Right lobe of liver (tissue), 6 donors: ENCODE results near the gene NTMT2. TPM values are rescaled to one million over a fixed set of nuclear protein-coding genes. Genes with fewer than 3 reads are reported as not detected.
A peak's percentile ranks its signal among the peaks of the same experiment; 100 is the strongest.

Source experiments
- ATAC-seq, 4 donors: fragments of 200-7000 bp; cut with Tn5 transposase; one replicate each; pipeline ENCODE4 v1.9.1; 2020; ENCODE audit warnings: mild to moderate bottlenecking in 4 of 4, moderate library complexity in 4 of 4
- DNase-seq, 3 donors: peaks; one replicate each; pipeline ENCODE4 v3.0.0-alpha.2; 2020
- H3K27ac ChIP-seq, 3 donors: fragments of 200-600 bp; one replicate each; pipeline ENCODE4 v1.8.0; 2022
- H3K27me3 ChIP-seq, 2 donors: fragments of 200-600 bp; one replicate each; pipeline ENCODE4 v1.8.0; 2022
- H3K36me3 ChIP-seq, 4 donors: fragments of 200-600 bp; sonication (generic) in 1 of 4; one replicate each; pipeline versions ENCODE4 v1.5.1 to v1.8.0; 2017 to 2022; ENCODE audit warnings: control low read depth in 1 of 4
- H3K4me1 ChIP-seq, 4 donors: fragments of 200-600 bp; sonication (generic) in 1 of 4; one replicate each; pipeline versions ENCODE4 v1.5.1 to v1.8.0; 2017 to 2022; ENCODE audit warnings: control low read depth in 1 of 4
- H3K4me3 ChIP-seq, 3 donors: fragments of 200-600 bp; one replicate each; pipeline ENCODE4 v1.8.0; 2022
- H3K9me3 ChIP-seq, 4 donors: fragments of 200-600 bp; sonication (generic) in 1 of 4; one replicate each; pipeline versions ENCODE4 v1.5.1 to v1.8.0; 2017 to 2022; ENCODE audit warnings: control low read depth in 1 of 4
- POLR2A ChIP-seq: fragments of 450-650 bp; IDR thresholded peaks from one replicate; pipeline ENCODE4 v1.6.1; 2017; ENCODE audit warnings: antibody characterized with exemption, mild to moderate bottlenecking
- WGBS: methylation state at CpG from one replicate; pipeline ENCODE4 v1.1.6; 2018; ENCODE audit warnings: low coverage, low lambda C conversion rate; ENCODE audit not compliant: insufficient coverage; ENCODE audit errors: missing lambda C conversion rate; 5-methylcytosine and 5-hydroxymethylcytosine counted together
- intact Hi-C, 2 donors: fragments of 100-400 bp; cut with DNase I; formaldehyde crosslinking; loops; one replicate each; pipeline versions ENCODE4 v1.11.2 to v1.14.1; 2022
- total RNA-seq, 6 experiments: library from RNA; depleted of rRNA in 2 of 6; stranded (reverse); fragments of >200 nt in 2 of 6; fragmentation: NEBNext Ultra II Directional in 3 of 6; extraction: Animal tissue kit (Norgen Biotek cat#: 25700) in 3 of 6; gene quantifications; one replicate each; pipeline versions ENCODE4 v1.1.0 to v1.2.4, GENCODE V29; 2016 to 2023
- TF ChIP-seq, protein P1 (sequence below), 4 donors: fragments of 200-600 bp in 3 of 4; fragments of 450-650 bp in 1 of 4; IDR thresholded peaks; one replicate each; pipeline versions ENCODE4 v1.5.1 to v1.8.0; 2016 to 2022; ENCODE audit warnings: antibody characterized with exemption in 4 of 4, mild to moderate bottlenecking in 2 of 4
- donor health status: DM: no; HTN: yes; CAD: no.
- donor health status: DM: no; HTN: no; CAD: no.
- donor health status: DM: no; HTN: no; CAD: no.
- donor health status: DM: no; HTN: yes; CAD: no.
- donor health status: DM: no; HTN: yes; CAD: no.

The NTMT2 gene
- total RNA-seq, 6 experiments from 2014 or later, result not detected

DNA sequence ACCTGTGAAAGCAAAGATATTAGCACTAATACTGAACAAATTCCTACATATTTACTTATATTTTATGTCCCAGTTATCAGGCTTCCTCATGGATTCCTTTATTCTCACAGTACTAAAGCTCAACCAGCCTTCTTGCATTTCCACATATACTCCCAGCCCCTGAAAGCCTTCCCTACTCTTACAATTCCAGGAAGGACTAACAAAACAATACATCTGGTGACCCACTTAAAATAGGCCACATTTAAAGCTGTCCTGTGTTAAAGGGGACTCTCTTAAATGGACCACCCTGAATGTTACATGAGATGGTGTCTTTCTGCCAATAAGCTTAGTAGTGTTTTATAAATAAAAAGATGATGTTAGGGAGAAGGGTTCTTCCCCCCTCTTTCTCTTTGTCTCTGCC is 54.4 kb downstream of the NTMT2 start:
- no peak for ATAC-seq
- intact Hi-C loops, result no loop called here

DNA sequence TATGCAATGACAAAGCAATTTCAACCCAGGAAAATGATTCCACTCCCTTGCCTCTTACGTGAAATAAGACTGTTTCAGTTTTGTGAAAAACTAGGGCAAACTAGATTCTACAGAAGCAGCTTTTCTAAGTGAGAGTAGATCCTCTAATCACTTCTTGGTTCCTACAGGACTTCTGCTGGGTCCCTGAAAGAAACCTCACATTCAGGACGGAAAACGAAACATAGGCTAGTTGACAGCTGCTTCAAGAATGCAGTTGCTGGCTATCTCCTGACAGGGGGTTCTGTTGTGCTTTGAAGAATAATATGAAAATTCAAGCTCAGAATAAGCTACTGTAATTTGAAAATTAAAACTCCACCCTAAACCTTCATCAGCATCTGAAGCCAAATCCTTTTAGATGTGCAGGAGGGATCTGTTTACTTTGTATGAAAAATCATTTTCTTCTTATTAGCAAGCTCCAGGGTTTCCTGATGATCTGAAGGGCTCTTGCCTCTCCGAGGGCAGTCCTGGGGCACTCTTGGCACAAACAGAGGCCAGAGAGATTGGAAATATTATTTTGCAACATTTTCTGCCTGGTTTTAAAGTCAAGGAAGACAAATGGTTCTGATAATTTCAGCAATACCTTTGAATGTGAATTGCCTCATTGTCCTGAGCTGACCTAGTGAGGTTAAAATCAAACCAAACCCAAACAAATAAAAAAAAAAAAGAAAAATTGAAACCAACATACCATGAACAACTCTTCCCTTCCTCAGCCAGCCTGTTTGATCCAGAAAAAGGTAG is 55.0 kb downstream of the NTMT2 start:
- Histone ChIP-seq H3K27ac (no peak overlapping the region), H3K4me3 (no peak overlapping the region), H3K9me3 (no peaks in the 10 kb centered on the region), H3K4me1 (peaks cover 0 to 9% (median 0%) of the 10 kb centered on the region in 4 donors), H3K36me3 (no peaks in the 10 kb centered on the region), H3K27me3 (no peaks in the 10 kb centered on the region)
- WGBS, result 42% methylated on average over 4 of the region's 4 CpGs
- peak in 2 of 4 donors; percentile 52 to 60 for ATAC-seq
- TF ChIP-seq, protein P1, sequence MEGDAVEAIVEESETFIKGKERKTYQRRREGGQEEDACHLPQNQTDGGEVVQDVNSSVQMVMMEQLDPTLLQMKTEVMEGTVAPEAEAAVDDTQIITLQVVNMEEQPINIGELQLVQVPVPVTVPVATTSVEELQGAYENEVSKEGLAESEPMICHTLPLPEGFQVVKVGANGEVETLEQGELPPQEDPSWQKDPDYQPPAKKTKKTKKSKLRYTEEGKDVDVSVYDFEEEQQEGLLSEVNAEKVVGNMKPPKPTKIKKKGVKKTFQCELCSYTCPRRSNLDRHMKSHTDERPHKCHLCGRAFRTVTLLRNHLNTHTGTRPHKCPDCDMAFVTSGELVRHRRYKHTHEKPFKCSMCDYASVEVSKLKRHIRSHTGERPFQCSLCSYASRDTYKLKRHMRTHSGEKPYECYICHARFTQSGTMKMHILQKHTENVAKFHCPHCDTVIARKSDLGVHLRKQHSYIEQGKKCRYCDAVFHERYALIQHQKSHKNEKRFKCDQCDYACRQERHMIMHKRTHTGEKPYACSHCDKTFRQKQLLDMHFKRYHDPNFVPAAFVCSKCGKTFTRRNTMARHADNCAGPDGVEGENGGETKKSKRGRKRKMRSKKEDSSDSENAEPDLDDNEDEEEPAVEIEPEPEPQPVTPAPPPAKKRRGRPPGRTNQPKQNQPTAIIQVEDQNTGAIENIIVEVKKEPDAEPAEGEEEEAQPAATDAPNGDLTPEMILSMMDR (IDR thresholded peaks at IDR 0.05), result no peak
- no peak for TF ChIP-seq POLR2A
- intact Hi-C loops, result no loop called here
- no peak for DNase-seq

More for the DNA sequence above, 54.4 kb downstream of the NTMT2 start:
- TF ChIP-seq POLR2A, result no peak
- TF ChIP-seq, protein P1 (IDR thresholded peaks at IDR 0.05), result no peak
- Histone ChIP-seq H3K9me3 (no peaks in the 10 kb centered on the region), H3K4me3 (no peak overlapping the region), H3K4me1 (peaks cover 0 to 9% (median 0%) of the 10 kb centered on the region in 4 donors), H3K27ac (no peak overlapping the region), H3K36me3 (no peaks in the 10 kb centered on the region), H3K27me3 (no peaks in the 10 kb centered on the region)
- DNase-seq, result no peak

DNA sequence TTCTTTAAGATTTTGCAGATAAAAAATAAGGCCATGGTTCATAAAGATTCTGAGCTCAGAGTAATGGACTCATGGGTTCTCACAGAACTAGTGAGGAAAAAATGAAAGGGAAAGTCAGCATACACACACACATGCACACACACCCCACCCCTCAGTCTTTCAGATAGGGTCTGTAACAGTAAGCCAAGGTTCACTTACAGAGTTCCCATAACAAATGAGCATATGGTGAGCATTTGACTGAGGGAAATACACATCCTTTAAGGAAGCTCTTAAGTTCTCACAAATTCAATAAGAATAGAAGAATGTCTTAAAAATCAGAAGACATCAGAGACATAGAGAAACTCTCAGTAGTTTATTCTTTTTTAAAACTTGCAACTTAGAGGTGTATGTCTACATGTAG is 57.9 kb downstream of the NTMT2 start:
- Histone ChIP-seq H3K36me3 (no peaks in the 10 kb centered on the region), H3K27ac (no peak overlapping the region), H3K9me3 (no peaks in the 10 kb centered on the region), H3K27me3 (no peaks in the 10 kb centered on the region), H3K4me3 (no peak overlapping the region), H3K4me1 (peaks cover 0 to 5% (median 0%) of the 10 kb centered on the region in 4 donors)
- TF ChIP-seq POLR2A, result no peak
- TF ChIP-seq, protein P1 (IDR thresholded peaks at IDR 0.05), result no peak
- intact Hi-C loops, result no loop called here
- ATAC-seq, result no peak
- DNase-seq, result no peak

DNA sequence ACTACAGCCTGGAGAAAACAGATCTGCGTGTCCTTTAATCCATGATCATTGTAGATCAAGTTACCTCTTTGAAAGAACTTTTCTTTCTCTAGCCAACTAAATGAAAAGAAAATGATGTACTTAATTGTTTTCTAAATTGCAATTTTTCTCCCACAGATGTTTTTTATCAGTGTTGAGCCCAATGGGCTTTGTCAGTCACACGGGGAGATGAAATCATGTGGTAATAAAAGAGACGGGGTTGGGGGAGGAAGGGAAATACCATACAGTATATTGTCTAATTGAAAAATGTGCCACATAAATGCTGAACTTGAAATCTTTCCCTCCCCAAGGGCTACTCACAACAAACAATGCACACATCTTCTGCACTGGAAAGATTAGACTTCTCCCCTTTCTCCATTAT is 58.4 kb downstream of the NTMT2 start:
- intact Hi-C loops, result no loop called here
- no peak for ATAC-seq
- H3K9me3 ChIP-seq, result no peaks in the 10 kb centered on the region
- no peaks in the 10 kb centered on the region for H3K36me3 ChIP-seq
- H3K4me3 ChIP-seq, result no peak overlapping the region
- peaks cover 0 to under 1% (median 0%) of the 10 kb centered on the region in 4 donors for H3K4me1 ChIP-seq
- no peaks in the 10 kb centered on the region for H3K27me3 ChIP-seq
- WGBS, result 70% methylated on average over 3 of the region's 3 CpGs
- no peak overlapping the region for H3K27ac ChIP-seq
- DNase-seq, result no peak
- TF ChIP-seq POLR2A, result no peak
- TF ChIP-seq, protein P1 (IDR thresholded peaks at IDR 0.05), result no peak

DNA sequence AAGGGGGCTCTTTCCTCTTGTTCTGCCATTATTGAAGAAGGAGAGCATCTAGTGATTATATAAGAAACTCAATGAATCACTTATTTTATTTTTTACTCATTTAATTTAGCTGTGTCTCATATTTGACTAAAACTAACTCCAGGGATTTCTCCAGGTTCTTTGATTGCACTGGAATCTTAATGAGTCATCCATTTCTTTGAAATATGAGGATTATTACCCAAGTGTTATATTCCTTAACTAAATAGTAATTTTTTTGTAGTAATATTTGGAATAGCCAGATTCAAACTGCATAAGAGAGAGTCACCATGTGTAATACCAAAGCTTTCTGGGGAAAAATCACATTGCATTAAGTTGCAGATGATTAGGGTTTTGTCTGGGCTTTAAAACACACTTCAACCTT is 59.5 kb downstream of the NTMT2 start:
- Histone ChIP-seq H3K4me3 (no peak overlapping the region), H3K27ac (no peak overlapping the region), H3K36me3 (no peaks in the 10 kb centered on the region), H3K9me3 (no peaks in the 10 kb centered on the region), H3K4me1 (no peaks in the 10 kb centered on the region), H3K27me3 (no peaks in the 10 kb centered on the region)
- DNase-seq (no peak), ATAC-seq (no peak)
- TF ChIP-seq, protein P1 (IDR thresholded peaks at IDR 0.05), result no peak
- no peak for TF ChIP-seq POLR2A
- intact Hi-C loops, result no loop called here
